ENCODE data around the gene CCDC192. TPM values are rescaled to one million over a fixed set of nuclear protein-coding genes. Genes with fewer than 3 reads are reported as not detected.

Gene CCDC192
- total RNA-seq, 1 donor from 2014 or later: not detected

DNA sequence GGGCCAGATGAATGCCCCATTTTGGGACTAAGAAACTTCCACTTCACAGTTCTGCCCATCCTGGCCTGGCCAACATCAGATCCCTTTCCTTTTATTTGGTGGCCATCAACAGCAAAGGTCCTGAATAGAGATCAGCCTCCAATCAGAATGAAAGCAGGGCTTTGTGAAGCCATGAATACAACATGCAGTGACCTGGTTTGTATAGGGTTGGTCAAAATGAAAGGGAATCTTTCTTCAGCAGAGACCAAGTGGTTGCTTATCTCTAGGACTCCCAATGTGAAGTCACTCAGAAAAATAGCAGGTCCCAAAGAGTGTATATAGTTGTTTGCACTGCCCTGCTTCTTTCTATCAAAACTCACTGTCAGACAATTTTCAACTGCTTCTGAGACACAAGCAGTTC lies 266.5 kb downstream of the CCDC192 start:
- no peak for DNase-seq (ENCODE audit: low spot score)
- Histone ChIP-seq H4K20me1 (ENCODE audit: low read depth) (no peaks in the 10 kb centered on the region), H3K4me2 (no peak overlapping the region), H3K9me3 (ENCODE audit: low read depth) (no peaks in the 10 kb centered on the region), H3K36me3 (no peaks in the 10 kb centered on the region), H3K4me1 (peaks cover 8% of the 10 kb centered on the region), H3K79me2 (ENCODE audit: low read depth) (no peaks in the 10 kb centered on the region), H3F3A (ENCODE audit: low read depth) (no peaks in the 10 kb centered on the region), H3K4me3 (no peak overlapping the region), H3K27ac (no peak overlapping the region), H2AFZ (replicated peaks) (no peak overlapping the region), H3K9ac (no peak overlapping the region), H3K27me3 (no peaks in the 10 kb centered on the region)
- Mint-ChIP-seq H3K27ac (no peak overlapping the region), H3K4me1 (peaks cover 7% of the 10 kb centered on the region), H3K9me3 (peaks cover 2% of the 10 kb centered on the region), H3K36me3 (peaks cover 4% of the 10 kb centered on the region), H3K4me3 (no peak overlapping the region), H3K27me3 (ENCODE audit: insufficient read depth, low read depth) (no peaks in the 10 kb centered on the region)
- TF ChIP-seq EZH2phosphoT487 (IDR thresholded peaks at IDR 0.05): no peak
- TF ChIP-seq, protein P1, sequence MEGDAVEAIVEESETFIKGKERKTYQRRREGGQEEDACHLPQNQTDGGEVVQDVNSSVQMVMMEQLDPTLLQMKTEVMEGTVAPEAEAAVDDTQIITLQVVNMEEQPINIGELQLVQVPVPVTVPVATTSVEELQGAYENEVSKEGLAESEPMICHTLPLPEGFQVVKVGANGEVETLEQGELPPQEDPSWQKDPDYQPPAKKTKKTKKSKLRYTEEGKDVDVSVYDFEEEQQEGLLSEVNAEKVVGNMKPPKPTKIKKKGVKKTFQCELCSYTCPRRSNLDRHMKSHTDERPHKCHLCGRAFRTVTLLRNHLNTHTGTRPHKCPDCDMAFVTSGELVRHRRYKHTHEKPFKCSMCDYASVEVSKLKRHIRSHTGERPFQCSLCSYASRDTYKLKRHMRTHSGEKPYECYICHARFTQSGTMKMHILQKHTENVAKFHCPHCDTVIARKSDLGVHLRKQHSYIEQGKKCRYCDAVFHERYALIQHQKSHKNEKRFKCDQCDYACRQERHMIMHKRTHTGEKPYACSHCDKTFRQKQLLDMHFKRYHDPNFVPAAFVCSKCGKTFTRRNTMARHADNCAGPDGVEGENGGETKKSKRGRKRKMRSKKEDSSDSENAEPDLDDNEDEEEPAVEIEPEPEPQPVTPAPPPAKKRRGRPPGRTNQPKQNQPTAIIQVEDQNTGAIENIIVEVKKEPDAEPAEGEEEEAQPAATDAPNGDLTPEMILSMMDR (IDR thresholded peaks at IDR 0.05): no peak
- no peak for TF ChIP-seq EZH2 (IDR thresholded peaks at IDR 0.05)

DNA sequence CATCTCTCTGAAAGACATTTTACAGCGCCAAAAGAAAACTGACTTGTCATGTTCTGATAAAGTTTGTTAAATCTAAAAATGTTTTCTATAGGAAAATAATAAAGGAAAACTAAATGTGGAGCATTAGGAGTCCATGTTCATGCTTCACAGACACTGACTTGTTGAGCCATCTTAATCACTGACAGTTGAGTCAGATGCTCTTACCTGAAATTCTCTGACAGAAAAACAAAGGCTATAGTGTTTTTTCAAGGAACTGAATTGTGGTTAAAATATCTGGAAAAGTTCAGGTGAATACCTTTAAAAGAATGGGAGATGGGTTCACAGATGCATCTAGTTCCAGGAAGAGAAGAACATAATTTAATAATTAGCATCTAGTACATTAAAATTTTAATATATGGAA lies 266.9 kb downstream of the CCDC192 start:
- peaks cover 4% of the 10 kb centered on the region for H3K36me3 Mint-ChIP-seq
- no peak overlapping the region for H3K27ac Mint-ChIP-seq
- H3K4me3 Mint-ChIP-seq: no peak overlapping the region
- H3K36me3 ChIP-seq: no peaks in the 10 kb centered on the region
- H3K4me1 Mint-ChIP-seq: peaks cover 7% of the 10 kb centered on the region
- TF ChIP-seq EZH2 (IDR thresholded peaks at IDR 0.05) (no peak), EZH2phosphoT487 (IDR thresholded peaks at IDR 0.05) (no peak)
- TF ChIP-seq, protein P1 (IDR thresholded peaks at IDR 0.05): no peak
- H3K79me2 ChIP-seq (ENCODE audit: low read depth): no peaks in the 10 kb centered on the region
- no peaks in the 10 kb centered on the region for H3K27me3 Mint-ChIP-seq (ENCODE audit: insufficient read depth, low read depth)
- no peaks in the 10 kb centered on the region for H4K20me1 ChIP-seq (ENCODE audit: low read depth)
- no peak overlapping the region for H3K4me3 ChIP-seq
- no peaks in the 10 kb centered on the region for H3K27me3 ChIP-seq
- no peak overlapping the region for H3K9ac ChIP-seq
- no peak overlapping the region for H3K27ac ChIP-seq
- no peak for DNase-seq (ENCODE audit: low spot score)
- no peaks in the 10 kb centered on the region for H3F3A ChIP-seq (ENCODE audit: low read depth)
- H3K4me1 ChIP-seq: peaks cover 8% of the 10 kb centered on the region
- no peak overlapping the region for H2AFZ ChIP-seq (replicated peaks)
- H3K9me3 Mint-ChIP-seq: no peaks in the 10 kb centered on the region
- H3K9me3 ChIP-seq (ENCODE audit: low read depth): no peaks in the 10 kb centered on the region
- no peak overlapping the region for H3K4me2 ChIP-seq

DNA sequence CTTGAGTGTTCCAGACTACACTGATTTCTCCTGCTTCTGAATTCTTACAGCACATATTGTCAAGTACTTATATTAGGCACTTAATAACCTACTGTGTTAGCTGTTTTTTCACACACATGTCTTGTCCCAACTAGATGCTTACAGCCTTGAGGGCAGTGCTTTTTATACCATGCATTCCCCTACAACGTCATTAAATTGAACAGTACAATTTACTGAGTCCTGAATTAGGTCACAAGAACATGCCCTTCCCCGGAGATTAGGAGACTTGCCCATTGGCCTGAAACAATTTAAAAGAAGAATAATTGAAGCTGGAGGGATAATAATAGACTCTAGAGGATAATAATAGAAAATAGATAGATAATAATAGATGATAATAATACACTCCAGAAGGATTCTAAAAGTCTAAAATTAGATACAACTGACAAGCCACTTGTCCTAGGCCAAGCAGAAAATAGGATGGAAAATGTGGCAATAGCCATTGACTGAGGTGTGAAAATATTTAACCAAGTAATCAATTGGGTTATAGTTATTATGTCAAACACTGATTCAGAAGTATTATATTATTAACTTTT lies 267.7 kb downstream of the CCDC192 start:
- Histone ChIP-seq H3K9ac (no peak overlapping the region), H3K4me1 (peaks cover 8% of the 10 kb centered on the region), H3K9me3 (ENCODE audit: low read depth) (no peaks in the 10 kb centered on the region), H3K79me2 (ENCODE audit: low read depth) (no peaks in the 10 kb centered on the region), H3F3A (ENCODE audit: low read depth) (no peaks in the 10 kb centered on the region), H3K27ac (no peak overlapping the region), H3K27me3 (no peaks in the 10 kb centered on the region), H3K4me2 (no peak overlapping the region), H4K20me1 (ENCODE audit: low read depth) (no peaks in the 10 kb centered on the region), H3K4me3 (no peak overlapping the region), H2AFZ (replicated peaks) (no peak overlapping the region), H3K36me3 (no peaks in the 10 kb centered on the region)
- Mint-ChIP-seq H3K9me3 (no peaks in the 10 kb centered on the region), H3K27ac (no peak overlapping the region), H3K36me3 (peaks cover under 1% of the 10 kb centered on the region), H3K4me3 (no peak overlapping the region), H3K27me3 (ENCODE audit: insufficient read depth, low read depth) (no peaks in the 10 kb centered on the region), H3K4me1 (peaks cover 7% of the 10 kb centered on the region)
- no peak for DNase-seq (ENCODE audit: low spot score)
- no peak for TF ChIP-seq EZH2phosphoT487 (IDR thresholded peaks at IDR 0.05)
- TF ChIP-seq EZH2 (IDR thresholded peaks at IDR 0.05): no peak
- TF ChIP-seq, protein P1 (IDR thresholded peaks at IDR 0.05): no peak
